Neural progenitor cell (in vitro differentiated cells): ENCODE measurements around the gene C5AR1.

ENCODE experiments used
- CTCF ChIP-seq: fragments of 200-600 bp; sonication (generic); IDR thresholded peaks from 2 replicates; pipeline ENCODE4 v1.5.1; 2017; ENCODE audit warnings: antibody characterized with exemption, mild to moderate bottlenecking
- EZH2 ChIP-seq: fragments of 200-600 bp; sonication (generic); IDR thresholded peaks from 2 replicates; pipeline ENCODE4 v1.6.1; 2017; ENCODE audit warnings: antibody characterized with exemption, mild to moderate bottlenecking, moderate library complexity
- EZH2phosphoT487 ChIP-seq: fragments of 200-600 bp; sonication (generic); IDR thresholded peaks from 2 replicates; pipeline ENCODE4 v1.6.1; 2017; ENCODE audit warnings: antibody characterized with exemption

- TF ChIP-seq CTCF (no peak), EZH2phosphoT487 (no peak), EZH2 (no peak)
These were observed 13.7 kb downstream of the C5AR1 start for GRCh38 chr19:47323409-47323808.
